GM12892 (cell line): ENCODE measurements around the gene DNM3.

Experiments used
- POLR2A ChIP-seq: IDR thresholded peaks from 2 replicates; pipeline ENCODE4 v1.6.1; 2011; ENCODE audit warnings: low read depth, low read length, control low read depth
- POLR2AphosphoS5 ChIP-seq: IDR thresholded peaks from 2 replicates; pipeline ENCODE4 v1.6.1; 2011; ENCODE audit warnings: low read depth, low read length, control low read depth
- TAF1 ChIP-seq: IDR thresholded peaks from 2 replicates; pipeline ENCODE4 v1.6.1; 2011; ENCODE audit warnings: low read depth, mild to moderate bottlenecking, control low read depth, low read length, borderline replicate concordance

DNA sequence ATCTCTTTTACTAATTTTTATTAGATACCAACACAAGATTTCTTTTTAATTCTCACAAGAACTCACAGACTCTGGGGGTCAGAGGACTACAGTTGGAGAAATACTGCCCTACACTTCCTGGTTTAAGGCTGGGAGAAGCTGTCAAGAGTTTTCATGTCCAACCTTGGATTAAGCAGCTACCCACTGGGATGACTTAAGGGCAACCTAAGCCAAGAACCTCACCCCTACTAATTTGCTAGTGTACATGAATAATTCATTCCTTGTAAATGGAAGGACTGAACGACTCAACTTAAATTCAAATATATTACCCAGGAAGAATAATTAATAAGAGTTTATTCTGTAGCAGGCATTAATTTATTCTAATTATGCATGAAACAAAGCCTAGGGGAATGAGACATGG is 396.9 kb downstream of the DNM3 start:
- TF ChIP-seq TAF1 (no peak), POLR2A (no peak), POLR2AphosphoS5 (no peak)
